K562 (cell line): ENCODE results near the gene FBXL3. TPM values are rescaled to one million over a fixed set of nuclear protein-coding genes. Genes with fewer than 3 reads are reported as not detected.
"Not testable (repeated sequence)": the region's sequence is repeated elsewhere in the genome, so short reads cannot be mapped to it uniquely, and the experiment has no call there.

ENCODE experiments used
- ATAC-seq: fragments of 200-7000 bp; cut with Tn5 transposase; 3 replicates; pipeline ENCODE4 v1.9.1; 2020; ENCODE audit warnings: moderate library complexity
- BruUV-seq: library from RNA; stranded (reverse); fragments of 400-500 nt; replicated peaks from 2 replicates; lab custom pipeline; 2021; lab: Mats Ljungman, UMichigan
- CTCF ChIA-PET: fragments of 300-600 bp; formaldehyde crosslinking; extraction: SDS; loops from one replicate; lab custom pipeline; 2021; ENCODE audit warnings: low intra/inter-chr PET ratio; lab: Yijun Ruan, JAX
- POLR2A ChIA-PET: fragments of 300-600, 350-650 bp; sonication (Branson Sonifier 250); formaldehyde crosslinking; extraction: SDS; loops from one replicate; lab custom pipeline; 2021; ENCODE audit warnings: antibody characterized with exemption, inconsistent platforms; lab: Yijun Ruan, JAX
- DNase-seq, 4 experiments: peaks; one replicate each; pipeline versions ENCODE4 v3.0.0 to v3.0.0-alpha.2; 2011 to 2018; ENCODE audit warnings: low spot score in 3 of 4, mixed read lengths in 3 of 4; ENCODE audit errors: extremely low read depth in 1 of 4
- FAIRE-seq: peaks from 2 replicates; lab custom pipeline; 2011; peaks lifted over from hg19 to GRCh38; lab: Jason Lieb, UNC
- H2AFZ ChIP-seq: 2 replicates; pipeline ENCODE4 v1.6.0; 2011; ENCODE audit warnings: low read depth, low read length, control low read depth, inconsistent platforms
- H3K27ac ChIP-seq: fragments of 200-600 bp; 3 replicates; pipeline ENCODE4 v1.8.0; 2011; ENCODE audit warnings: low read depth, mild to moderate bottlenecking, control low read depth, inconsistent platforms, low read length, moderate library complexity, mixed read lengths; ENCODE audit errors: extremely low read depth
- H3K27me3 ChIP-seq, 2 experiments: fragments of 300-600 bp in 1 of 2; 2 replicates in 1 of 2; 3 replicates in 1 of 2; pipeline versions ENCODE4 v1.6.0 to v1.8.0; 2011; ENCODE audit warnings: inconsistent platforms in 2 of 2, low read length in 2 of 2, mild to moderate bottlenecking in 1 of 2, mixed read lengths in 1 of 2, moderate library complexity in 1 of 2; ENCODE audit not compliant: control insufficient read depth in 2 of 2, insufficient read depth in 2 of 2
- H3K36me3 ChIP-seq: fragments of 300-600 bp; 3 replicates; pipeline ENCODE4 v1.8.0; 2011; ENCODE audit warnings: mild to moderate bottlenecking, low read length, inconsistent platforms; ENCODE audit not compliant: control insufficient read depth, insufficient read depth
- H3K4me1 ChIP-seq, 2 experiments: fragments of 200-600 bp in 1 of 2; replicated peaks in 1 of 2; 2 replicates in 1 of 2; 3 replicates in 1 of 2; pipeline versions ENCODE4 v1.5.1 to v1.8.0; 2011; ENCODE audit warnings: inconsistent platforms in 2 of 2, low read length in 2 of 2, mild to moderate bottlenecking in 1 of 2, mixed read lengths in 1 of 2, moderate library complexity in 1 of 2; ENCODE audit not compliant: control insufficient read depth in 2 of 2, insufficient read depth in 2 of 2
- H3K4me2 ChIP-seq: 2 replicates; pipeline ENCODE4 v1.6.1; 2011; ENCODE audit warnings: low read length, control low read depth, inconsistent platforms, mixed read lengths; ENCODE audit not compliant: insufficient read depth
- H3K4me3 ChIP-seq: fragments of 200-600 bp; sonication (generic), shearing (Covaris generic); 2 replicates; pipeline ENCODE4 v1.5.1; 2016; ENCODE audit warnings: control low read depth, inconsistent platforms
- H3K79me2 ChIP-seq: fragments of 200-600 bp; 3 replicates; pipeline ENCODE4 v1.8.0; 2011; ENCODE audit warnings: low read length, inconsistent platforms; ENCODE audit not compliant: control insufficient read depth, insufficient read depth
- H3K9ac ChIP-seq, 2 experiments: 2 replicates each; pipeline versions ENCODE4 v1.6.0 to v1.6.1; 2011; ENCODE audit warnings: low read depth in 2 of 2, low read length in 2 of 2, control low read depth in 1 of 2, inconsistent platforms in 1 of 2, mild to moderate bottlenecking in 1 of 2, mixed read lengths in 1 of 2; ENCODE audit not compliant: insufficient read depth in 1 of 2
- H3K9me1 ChIP-seq: one replicate; pipeline ENCODE4 v1.6.0; 2011; ENCODE audit warnings: inconsistent platforms, mild to moderate bottlenecking, low read length, moderate library complexity; ENCODE audit not compliant: control insufficient read depth, insufficient read depth
- H3K9me3 ChIP-seq: replicated peaks from 2 replicates; pipeline ENCODE4 v1.5.1; 2011; ENCODE audit warnings: low read depth, low read length, inconsistent platforms; ENCODE audit not compliant: control insufficient read depth, insufficient read depth
- H4K20me1 ChIP-seq: replicated peaks from 2 replicates; pipeline ENCODE4 v1.6.1; 2011; ENCODE audit warnings: low read length, inconsistent platforms, mixed read lengths; ENCODE audit not compliant: control insufficient read depth, insufficient read depth
- CBX5 ChIP-seq: IDR thresholded peaks from 2 replicates; pipeline ENCODE4 v1.6.1; 2014; ENCODE audit warnings: low read depth, borderline replicate concordance
- ELK3 ChIP-seq: fragments of 450-650 bp; formaldehyde crosslinking; IDR thresholded peaks from 2 replicates; pipeline ENCODE4 v1.4.0; 2020; ENCODE audit warnings: mild to moderate bottlenecking
- ESRRB ChIP-seq: fragments of 250-450 bp; sonication (Bioruptor Pico); IDR thresholded peaks from 2 replicates; pipeline ENCODE4 v1.5.0; 2020; ENCODE audit warnings: mild to moderate bottlenecking, moderate library complexity, borderline replicate concordance
- FOXO4 ChIP-seq: fragments of 450-650 bp; formaldehyde crosslinking; IDR thresholded peaks from 2 replicates; pipeline ENCODE4 v1.4.0; 2020; ENCODE audit warnings: mild to moderate bottlenecking, moderate library complexity
- GTF2F1 ChIP-seq: IDR thresholded peaks from 2 replicates; pipeline ENCODE4 v1.6.1; 2011; ENCODE audit warnings: low read depth, low read length, improper control_type of control experiment
- HNRNPUL1 ChIP-seq: fragments of 200-400 bp; formaldehyde crosslinking; IDR thresholded peaks from 2 replicates; pipeline ENCODE4 v1.6.1; 2017; ENCODE audit warnings: low read length
- IRF9 ChIP-seq: fragments of 450-650 bp; IDR thresholded peaks from 2 replicates; pipeline ENCODE4 v1.6.1; 2016; ENCODE audit warnings: missing biosample characterization, missing genetic modification characterization
- KDM2B ChIP-seq: fragments of 250-450 bp; sonication (Bioruptor Pico); IDR thresholded peaks from 2 replicates; pipeline ENCODE4 v1.8.0; 2021; ENCODE audit warnings: mild to moderate bottlenecking, moderate library complexity
- MAFG ChIP-seq: fragments of 450-650 bp; conservative IDR thresholded peaks from 2 replicates; pipeline ENCODE4 v1.6.1; 2016; ENCODE audit warnings: missing genetic modification characterization, missing compliant biosample characterization
- PTRF ChIP-seq: fragments of 450-650 bp; IDR thresholded peaks from 2 replicates; pipeline ENCODE4 v1.6.1; 2016; ENCODE audit warnings: mild to moderate bottlenecking, missing genetic modification characterization, missing compliant biosample characterization
- RNF2 ChIP-seq: sonication (generic); IDR thresholded peaks from 2 replicates; pipeline ENCODE4 v1.6.1; 2016
- ZKSCAN3 ChIP-seq: fragments of 250-450 bp; sonication (Bioruptor Pico); IDR thresholded peaks from 2 replicates; pipeline ENCODE4 v1.4.0; 2020
- ZNF217 ChIP-seq: sonication (generic); formaldehyde crosslinking; IDR thresholded peaks from 2 replicates; pipeline ENCODE4 v1.8.0; 2022; ENCODE audit warnings: mild to moderate bottlenecking, missing genetic modification reagents
- WGBS: fragments of 100-300 bp; shearing (Covaris generic); methylation state at CpG from one replicate; pipeline ENCODE4 v1.1.6; 2016; ENCODE audit warnings: low coverage, mixed read lengths; ENCODE audit not compliant: insufficient coverage; ENCODE audit errors: missing lambda C conversion rate; 5-methylcytosine and 5-hydroxymethylcytosine counted together
- in situ Hi-C: fragments of 300-500 bp; cut with MboI; formaldehyde crosslinking; loops from 4 replicates; pipeline ENCODE4 v1.15.0; 2018; ENCODE audit warnings: inconsistent platforms, mixed read lengths
- intact Hi-C: fragments of 100-400 bp; cut with micrococcal nuclease; formaldehyde crosslinking; loops from 2 replicates; pipeline ENCODE4 v1.14.2; 2022
- polyA plus RNA-seq, 8 experiments: library from polyadenylated mRNA; depleted of rRNA in 4 of 8; stranded (reverse) in 5 of 8; unstranded in 3 of 8; fragments of >200 nt; fragmentation: Nextera tagmentation in 2 of 8; fragmentation: Illumina TruSeq in 1 of 8; extraction: Ambion mirVana in 2 of 8; extraction: Trizol in 1 of 8; gene quantifications; 2 replicates each; pipeline versions ENCODE4 v1.2.1 to v1.2.3, GENCODE V29; 2011 to 2014; ENCODE audit warnings: inconsistent platforms in 1 of 8, missing spikeins in 1 of 8
- total RNA-seq, 7 experiments: library from RNA; depleted of rRNA in 6 of 7; stranded (reverse); fragments of >200 nt in 6 of 7; fragmentation: Illumina TruSeq in 2 of 7; extraction: Trizol in 2 of 7; gene quantifications; 2 replicates each; pipeline versions ENCODE4 v1.2.1 to v1.2.3, GENCODE V29; 2011 to 2021; ENCODE audit warnings: low replicate concordance in 1 of 7

The FBXL3 gene
- total and polyA plus RNA-seq, 9 of the 15 experiments (the other 6 are each of a cell fraction or from before 2014, with no cell fraction given) = 3.8 to 16.4 (median 12.6) TPM

GRCh38 chr13:76959734-76960133 lies 67.2 kb downstream of the FBXL3 start:
- H2AFZ ChIP-seq, H3K4me3 ChIP-seq, H3K9me3 ChIP-seq, ATAC-seq, BruUV-seq, H3K27ac ChIP-seq, POLR2A ChIA-PET, H3K9ac ChIP-seq, in situ Hi-C loops, H3K27me3 ChIP-seq, H3K9me1 ChIP-seq, H3K36me3 ChIP-seq, H3K79me2 ChIP-seq, intact Hi-C loops, H3K4me1 ChIP-seq, H4K20me1 ChIP-seq, CTCF ChIA-PET, FAIRE-seq, H3K4me2 ChIP-seq: not testable (repeated sequence)
- DNase-seq = peak in 1 of 4 experiments; percentile 10
- TF ChIP-seq CBX5 = peak; percentile 39; the same call in 1 of the 2 replicates

DNA sequence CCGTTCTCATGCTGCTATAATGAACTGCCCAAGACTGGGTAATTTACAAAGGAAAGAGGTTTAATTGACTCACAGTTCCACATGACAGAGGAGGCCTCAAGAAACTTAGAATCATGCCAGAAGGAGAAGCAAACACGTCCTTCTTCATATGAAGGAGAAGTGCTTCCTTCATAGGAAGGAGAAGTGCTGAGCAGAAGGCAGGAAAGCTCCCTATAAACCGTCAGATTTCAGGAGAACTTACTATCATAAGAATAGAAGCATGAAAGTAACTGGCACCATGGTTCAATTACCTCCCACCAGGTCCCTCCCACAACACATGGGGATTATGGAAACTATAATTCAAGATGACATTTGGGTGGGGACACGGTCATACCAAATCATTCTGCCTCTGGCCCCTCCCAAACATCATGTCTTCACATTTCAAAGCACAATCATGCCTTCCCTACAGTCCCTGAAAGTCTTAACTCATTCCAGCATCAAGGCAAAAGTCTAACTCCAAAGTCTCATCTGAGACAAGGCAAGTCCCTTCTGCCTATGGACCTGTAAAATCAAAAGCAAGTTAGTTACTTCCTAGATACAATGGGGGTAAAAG lies 68.0 kb downstream of the FBXL3 start:
- in situ Hi-C loops (no loop called here), intact Hi-C loops (no loop called here)
- WGBS = 5% methylated on average over 4 of the region's 4 CpGs
- ATAC-seq (no peak), DNase-seq (no peak), FAIRE-seq (no peak)
- Histone ChIP-seq H3K9me1 (no peaks in the 10 kb centered on the region), H3K4me3 (no peak overlapping the region), H3K4me1 (no peaks in the 10 kb centered on the region), H3K27me3 (no peaks in the 10 kb centered on the region), H3K36me3 (no peaks in the 10 kb centered on the region), H3K9me3 (no peaks in the 10 kb centered on the region), H3K79me2 (no peaks in the 10 kb centered on the region), H3K9ac (no peak overlapping the region), H3K4me2 (no peak overlapping the region), H4K20me1 (no peaks in the 10 kb centered on the region), H2AFZ (no peak overlapping the region), H3K27ac (no peak overlapping the region)
- BruUV-seq = no TSS peak
- ChIA-PET POLR2A (interaction anchor here (0.7 kb wide), 1 partner anchor 264 kb away, joined by 3 read pairs; no protein-coding TSS in a partner anchor), CTCF (no interaction called here)
- TF ChIP-seq ZNF217 (CRISPR knock-in tag) (no peak), IRF9 (no peak), KDM2B (CRISPR knock-in tag) (no peak), GTF2F1 (no peak), ZKSCAN3 (CRISPR knock-in tag) (no peak), ESRRB (CRISPR knock-in tag) (no peak), MAFG (tag) (no peak), PTRF (tag) (no peak), ELK3 (no peak), FOXO4 (CRISPR knock-in tag) (no peak), RNF2 (no peak), HNRNPUL1 (no peak)
